ENCODE data around the gene OIP5.
A peak's percentile ranks its signal among the peaks of the same experiment; 100 is the strongest.
"Not testable (repeated sequence)": the region's sequence is repeated elsewhere in the genome, so short reads cannot be mapped to it uniquely, and the experiment has no call there.

Gene OIP5

GRCh38 chr15:41309226-41309905 lies 23.0 kb downstream of the OIP5 start:
- no peak overlapping the region for H3K4me3 ChIP-seq
- peak overlapping the region; percentile 61 for H3K27ac ChIP-seq
- DNase-seq (ENCODE audit: low read depth, low spot score) = no peak
- peaks cover 17% of the 10 kb centered on the region for H3K36me3 ChIP-seq (ENCODE audit: insufficient read depth, low read length)
- no peak overlapping the region for H3K9ac ChIP-seq (ENCODE audit: insufficient read length)
- no peaks in the 10 kb centered on the region for H3K9me3 ChIP-seq (ENCODE audit: low read depth, low read length)
- TF ChIP-seq FOXP2 (optimal IDR thresholded peaks at IDR 0.05; ENCODE audit: control extremely low read depth, extremely low read length, insufficient read depth) (no peak), EZH2 (IDR thresholded peaks at IDR 0.05) (no peak), POLR2AphosphoS5 (IDR thresholded peaks at IDR 0.05; ENCODE audit: borderline replicate concordance, low read depth, low read length) (no peak)

- Histone ChIP-seq H3K9me3 (ENCODE audit: low read depth, low read length) (no peaks in the 10 kb centered on the region), H3K36me3 (ENCODE audit: insufficient read depth, low read length) (peaks cover 7% of the 10 kb centered on the region; the same call in 1 of the 2 replicates), H3K9ac (ENCODE audit: insufficient read length) (no peak overlapping the region), H3K27ac (no peak overlapping the region), H3K4me3 (no peak overlapping the region)
- no peak for DNase-seq (ENCODE audit: low read depth, low spot score)
- no peak for TF ChIP-seq FOXP2 (optimal IDR thresholded peaks at IDR 0.05; ENCODE audit: control extremely low read depth, extremely low read length, insufficient read depth)
- TF ChIP-seq POLR2AphosphoS5 (IDR thresholded peaks at IDR 0.05; ENCODE audit: borderline replicate concordance, low read depth, low read length) = no peak
- no peak for TF ChIP-seq EZH2 (IDR thresholded peaks at IDR 0.05)
Measured at GRCh38 chr15:41307679-41308078, 24.7 kb downstream of the OIP5 start.

GRCh38 chr15:41304149-41304770 lies 28.1 kb downstream of the OIP5 start:
- Histone ChIP-seq H3K27ac (0 out of 2 replicates have a peak overlapping the region, but pooled peaks have one; percentile 13), H3K36me3 (ENCODE audit: insufficient read depth, low read length) (peaks cover 7% of the 10 kb centered on the region), H3K9me3 (ENCODE audit: low read depth, low read length) (no peaks in the 10 kb centered on the region), H3K9ac (ENCODE audit: insufficient read length) (no peak overlapping the region), H3K4me3 (no peak overlapping the region)
- TF ChIP-seq EZH2 (IDR thresholded peaks at IDR 0.05) = no peak
- TF ChIP-seq POLR2AphosphoS5 (IDR thresholded peaks at IDR 0.05; ENCODE audit: borderline replicate concordance, low read depth, low read length) = no peak
- no peak for TF ChIP-seq FOXP2 (optimal IDR thresholded peaks at IDR 0.05; ENCODE audit: control extremely low read depth, extremely low read length, insufficient read depth)
- DNase-seq (ENCODE audit: low read depth, low spot score) = no peak

GRCh38 chr15:41301587-41301986 lies 30.8 kb downstream of the OIP5 start:
- no peak overlapping the region for H3K4me3 ChIP-seq
- DNase-seq (ENCODE audit: low read depth, low spot score) = no peak
- no peaks in the 10 kb centered on the region for H3K9me3 ChIP-seq (ENCODE audit: low read depth, low read length)
- no peak overlapping the region for H3K9ac ChIP-seq (ENCODE audit: insufficient read length)
- TF ChIP-seq FOXP2 (optimal IDR thresholded peaks at IDR 0.05; ENCODE audit: control extremely low read depth, extremely low read length, insufficient read depth) (no peak), EZH2 (IDR thresholded peaks at IDR 0.05) (no peak), POLR2AphosphoS5 (IDR thresholded peaks at IDR 0.05; ENCODE audit: borderline replicate concordance, low read depth, low read length) (no peak)
- peaks cover 31% of the 10 kb centered on the region for H3K36me3 ChIP-seq (ENCODE audit: insufficient read depth, low read length)
- H3K27ac ChIP-seq = peak overlapping the region; percentile 14; the same call in 1 of the 2 replicates

GRCh38 chr15:41301139-41301538 lies 31.3 kb downstream of the OIP5 start:
- not testable (repeated sequence) for H3K4me3 ChIP-seq; H3K9ac ChIP-seq (ENCODE audit: insufficient read length); H3K27ac ChIP-seq; DNase-seq (ENCODE audit: low read depth, low spot score); H3K9me3 ChIP-seq (ENCODE audit: low read depth, low read length)
- H3K36me3 ChIP-seq (ENCODE audit: insufficient read depth, low read length) = peaks cover 35% of the 10 kb centered on the region

GRCh38 chr15:41292521-41292920 lies 39.9 kb downstream of the OIP5 start:
- Histone ChIP-seq H3K27ac (no peak overlapping the region), H3K9ac (ENCODE audit: insufficient read length) (no peak overlapping the region), H3K4me3 (no peak overlapping the region), H3K9me3 (ENCODE audit: low read depth, low read length) (no peaks in the 10 kb centered on the region), H3K36me3 (ENCODE audit: insufficient read depth, low read length) (peaks cover 72% of the 10 kb centered on the region)
- TF ChIP-seq EZH2 (IDR thresholded peaks at IDR 0.05) (no peak), POLR2AphosphoS5 (IDR thresholded peaks at IDR 0.05; ENCODE audit: borderline replicate concordance, low read depth, low read length) (no peak), FOXP2 (optimal IDR thresholded peaks at IDR 0.05; ENCODE audit: control extremely low read depth, extremely low read length, insufficient read depth) (no peak)
- DNase-seq (ENCODE audit: low read depth, low spot score) = no peak

GRCh38 chr15:41291065-41291631 lies 41.2 kb downstream of the OIP5 start:
- H3K36me3 ChIP-seq (ENCODE audit: insufficient read depth, low read length) = peaks cover 73% of the 10 kb centered on the region
- H3K9ac ChIP-seq (ENCODE audit: insufficient read length) = no peak overlapping the region
- no peaks in the 10 kb centered on the region for H3K9me3 ChIP-seq (ENCODE audit: low read depth, low read length)
- DNase-seq (ENCODE audit: low read depth, low spot score) = no peak
- no peak overlapping the region for H3K27ac ChIP-seq
- TF ChIP-seq EZH2 (IDR thresholded peaks at IDR 0.05) = no peak
- TF ChIP-seq FOXP2 (optimal IDR thresholded peaks at IDR 0.05; ENCODE audit: control extremely low read depth, extremely low read length, insufficient read depth) = no peak
- no peak for TF ChIP-seq POLR2AphosphoS5 (IDR thresholded peaks at IDR 0.05; ENCODE audit: borderline replicate concordance, low read depth, low read length)
- no peak overlapping the region for H3K4me3 ChIP-seq

GRCh38 chr15:41289953-41290352 lies 42.4 kb downstream of the OIP5 start:
- Histone ChIP-seq H3K9ac (ENCODE audit: insufficient read length) (no peak overlapping the region), H3K27ac (no peak overlapping the region), H3K36me3 (ENCODE audit: insufficient read depth, low read length) (peaks cover 76% of the 10 kb centered on the region), H3K4me3 (no peak overlapping the region), H3K9me3 (ENCODE audit: low read depth, low read length) (no peaks in the 10 kb centered on the region)
- TF ChIP-seq EZH2 (IDR thresholded peaks at IDR 0.05) (no peak), POLR2AphosphoS5 (IDR thresholded peaks at IDR 0.05; ENCODE audit: borderline replicate concordance, low read depth, low read length) (no peak), FOXP2 (optimal IDR thresholded peaks at IDR 0.05; ENCODE audit: control extremely low read depth, extremely low read length, insufficient read depth) (no peak)
- DNase-seq (ENCODE audit: low read depth, low spot score) = no peak

Data from SK-N-MC (cell line).